Astrocyte of the spinal cord (primary cell): Measurements from ENCODE around the gene EDAR.

Experiments used
- DNase-seq: peaks from one replicate; pipeline ENCODE4 v3.0.0; 2011; ENCODE audit warnings: low read depth, low spot score
- H3K4me3 ChIP-seq: 2 replicates; pipeline ENCODE4 v1.5.1; 2011; ENCODE audit warnings: low read depth, mild to moderate bottlenecking, low read length, moderate library complexity
- CTCF ChIP-seq: IDR thresholded peaks from 2 replicates; pipeline ENCODE4 v1.5.1; 2012; ENCODE audit warnings: low read depth, mild to moderate bottlenecking, low read length, inconsistent platforms
- in situ Hi-C: cut with HindIII; loops from 2 replicates; pipeline ENCODE4 v1.10.0; 2017; ENCODE audit warnings: low sequenced_read_pairs

Gene EDAR

GRCh38 chr2:109018452-109018851 is 29.4 kb upstream of the EDAR start:
- no peak for TF ChIP-seq CTCF
- DNase-seq, result no peak
- H3K4me3 ChIP-seq, result no peak overlapping the region
- in situ Hi-C loops, result no loop called here

- H3K4me3 ChIP-seq, result no peak overlapping the region
- in situ Hi-C loops, result no loop called here
- no peak for DNase-seq
- no peak for TF ChIP-seq CTCF
These were observed 28.0 kb upstream of the EDAR start for GRCh38 chr2:109017017-109017416.

GRCh38 chr2:109016376-109016775 is 27.4 kb upstream of the EDAR start:
- H3K4me3 ChIP-seq, result no peak overlapping the region
- no peak for DNase-seq
- in situ Hi-C loops, result no loop called here
- no peak for TF ChIP-seq CTCF

GRCh38 chr2:109014476-109014875 is 25.5 kb upstream of the EDAR start:
- DNase-seq, result no peak
- in situ Hi-C loops, result no loop called here
- no peak for TF ChIP-seq CTCF
- no peak overlapping the region for H3K4me3 ChIP-seq

GRCh38 chr2:109013051-109013450 is 24.0 kb upstream of the EDAR start:
- TF ChIP-seq CTCF, result no peak
- in situ Hi-C loops, result no loop called here
- H3K4me3 ChIP-seq, result no peak overlapping the region
- DNase-seq, result no peak

GRCh38 chr2:109009920-109010610 is 21.0 kb upstream of the EDAR start:
- in situ Hi-C loops, result no loop called here
- TF ChIP-seq CTCF, result no peak
- no peak for DNase-seq
- no peak overlapping the region for H3K4me3 ChIP-seq
